HG02623 (cell line): Measurements from ENCODE around the gene LHPP.

Experiments used
- ATAC-seq: cut with Tn5 transposase; IDR thresholded peaks from one replicate; pipeline ENCODE4 v1.9.1; 2021; ENCODE audit warnings: moderate library complexity; ENCODE audit not compliant: unreplicated experiment

The LHPP gene

DNA sequence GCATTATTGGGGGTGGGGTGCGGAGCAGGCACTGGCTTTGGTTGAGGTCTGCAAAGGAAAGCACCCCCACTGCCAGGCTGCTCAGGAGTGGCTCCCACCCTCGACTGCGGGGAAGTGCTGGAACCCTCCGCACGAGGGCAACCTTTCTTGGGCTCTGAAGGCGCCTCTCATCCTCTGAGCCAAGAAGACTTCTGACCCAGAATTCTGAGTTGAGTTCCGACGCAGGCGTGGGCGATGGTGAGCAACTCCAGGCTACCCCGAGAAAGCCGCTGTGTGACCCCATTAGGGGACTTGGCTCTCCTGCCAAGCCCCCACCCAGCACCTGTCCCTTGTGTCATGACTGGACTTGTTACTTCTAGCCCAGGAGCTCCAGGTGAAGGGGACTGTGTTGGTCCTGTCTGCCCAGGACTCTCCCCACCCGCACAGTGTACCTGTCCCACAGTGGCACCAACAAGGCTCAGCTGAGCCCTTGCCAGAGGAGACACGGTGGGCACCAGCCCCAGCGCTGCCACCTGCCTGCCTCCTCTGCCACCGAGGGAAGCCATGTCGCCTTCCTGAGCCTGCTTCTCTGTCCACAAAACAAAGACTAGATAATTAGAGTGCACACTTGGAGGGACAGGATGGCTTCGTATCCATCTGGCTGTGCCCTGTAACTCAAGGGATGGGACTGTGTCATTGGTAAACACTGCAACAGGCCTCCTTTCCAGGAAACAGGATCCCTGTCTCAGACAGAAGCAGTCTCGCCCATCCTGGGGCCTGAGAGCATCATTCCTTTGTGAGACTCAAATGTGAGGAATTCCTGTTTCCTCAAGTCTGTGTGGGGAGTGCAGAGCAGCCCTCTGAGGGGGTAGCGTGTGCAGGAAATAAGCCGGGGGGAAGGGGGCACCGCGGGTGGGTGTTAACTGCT, 128.8 kb downstream of the LHPP start:
- ATAC-seq = no peak

- no peak for ATAC-seq
Measured at GRCh38 chr10:124591123-124591495, 129.5 kb downstream of the LHPP start.

DNA sequence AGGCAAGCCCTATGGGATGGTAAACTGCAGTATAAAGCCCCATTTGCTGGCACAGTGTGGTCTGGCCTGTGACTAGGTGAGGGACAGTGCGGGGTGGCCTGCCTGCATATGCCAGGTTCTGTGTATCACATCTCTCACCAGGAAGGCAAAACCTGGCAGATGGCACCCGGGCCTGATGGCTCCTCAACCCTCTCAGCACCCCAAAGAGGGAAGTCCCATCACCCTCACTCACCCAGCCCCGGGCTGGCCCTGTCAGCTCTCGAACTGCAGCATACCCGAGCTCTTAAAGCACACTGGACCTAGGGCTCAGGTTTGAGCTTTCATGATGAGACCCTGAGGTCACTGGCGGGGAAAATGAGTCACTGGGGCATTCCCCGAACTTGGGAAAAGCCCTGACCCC, 130.5 kb downstream of the LHPP start:
- no peak for ATAC-seq

- ATAC-seq = no peak
Measured at GRCh38 chr10:124592736-124593430, 131.3 kb downstream of the LHPP start.

DNA sequence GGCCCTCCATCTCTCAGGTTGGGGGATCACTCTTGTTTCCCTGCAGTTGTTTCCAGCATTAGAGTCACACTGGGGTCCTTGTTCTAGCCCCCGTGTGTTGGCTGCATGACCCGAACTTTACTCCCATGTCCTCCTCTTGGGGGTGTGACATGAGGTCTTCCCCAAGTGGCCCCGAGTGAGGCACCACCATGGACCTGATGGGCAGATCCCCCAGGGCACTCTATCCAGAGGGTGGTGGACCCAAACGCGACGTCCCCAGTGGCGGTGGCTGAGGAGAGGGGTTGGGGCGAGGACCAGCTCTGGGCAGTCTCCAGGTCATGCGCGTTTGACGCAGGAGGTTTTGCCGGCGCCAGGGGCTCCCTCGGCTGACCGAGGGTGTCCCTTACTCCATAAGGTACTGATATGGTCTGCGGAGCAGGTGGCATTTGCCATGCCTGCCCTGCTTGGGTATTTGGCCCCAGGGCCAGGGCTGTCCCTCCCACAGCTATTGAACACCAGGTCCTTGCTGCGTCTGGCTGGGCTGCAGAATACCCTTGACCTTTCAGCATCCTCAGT, 131.9 kb downstream of the LHPP start:
- no peak for ATAC-seq

- ATAC-seq = no peak
Measured at GRCh38 chr10:124594240-124594639, 132.6 kb downstream of the LHPP start.

DNA sequence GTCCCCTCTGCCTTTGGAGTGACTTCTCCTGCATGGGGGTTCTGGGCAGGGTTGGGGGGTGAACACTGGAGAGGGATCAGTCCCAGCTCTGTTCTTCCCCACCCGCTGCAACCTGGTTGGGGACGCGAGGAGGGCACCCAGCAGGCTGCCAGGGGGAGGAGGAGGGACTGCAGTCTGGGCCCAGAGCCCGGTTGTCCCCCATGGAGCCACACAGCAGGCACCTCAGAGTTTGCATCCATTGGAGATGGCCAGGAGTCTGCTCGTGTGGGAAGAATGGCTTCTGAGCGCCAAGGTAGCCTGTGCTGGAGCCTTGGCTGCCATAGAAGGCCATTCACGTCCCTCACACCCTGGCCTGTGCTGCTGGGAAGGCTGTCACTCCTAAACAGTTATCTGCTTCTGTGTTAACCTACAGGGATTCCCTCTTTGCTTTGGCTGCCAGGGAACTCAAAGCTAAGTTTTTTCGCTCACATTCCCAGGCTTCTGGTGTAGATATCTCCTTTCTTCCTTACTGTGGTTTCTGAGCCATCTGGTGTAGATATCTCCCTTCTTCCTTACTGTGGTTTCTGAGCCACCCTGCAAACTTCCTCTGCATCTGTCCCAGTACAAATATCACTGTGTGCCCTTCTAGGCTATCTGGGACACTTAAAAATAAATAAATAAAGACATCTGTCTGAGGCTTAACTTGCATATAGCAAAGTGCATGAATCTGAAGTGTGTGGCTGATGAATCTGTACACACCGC, 133.7 kb downstream of the LHPP start:
- no peak for ATAC-seq

GRCh38 chr10:124596116-124596785, 134.6 kb downstream of the LHPP start:
- no peak for ATAC-seq

- no peak for ATAC-seq
Measured at GRCh38 chr10:124596962-124597845, 135.6 kb downstream of the LHPP start.

- no peak for ATAC-seq
Measured at GRCh38 chr10:124597846-124598165, 136.2 kb downstream of the LHPP start.

DNA sequence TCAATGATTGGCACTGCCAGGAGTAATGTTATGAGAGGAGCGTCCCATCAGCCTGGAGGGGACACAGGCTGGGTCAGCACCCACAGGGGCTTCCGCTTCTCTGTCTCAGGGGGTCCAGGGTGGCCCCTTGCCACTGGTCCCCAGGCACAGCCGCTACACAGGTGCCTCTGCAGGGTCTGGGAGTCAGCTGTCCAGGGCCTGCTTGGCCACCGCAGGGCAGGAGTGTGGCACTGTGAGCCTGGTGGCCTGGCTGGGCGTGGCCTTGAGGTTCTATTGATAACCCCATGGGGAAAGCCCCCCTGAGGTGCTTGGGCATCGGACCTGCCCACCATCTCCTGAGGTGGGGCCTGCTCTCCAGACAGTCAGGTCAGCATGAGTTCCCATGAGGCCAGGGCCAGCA, 136.6 kb downstream of the LHPP start:
- no peak for ATAC-seq

- ATAC-seq = no peak
Measured at GRCh38 chr10:124598773-124599587, 137.4 kb downstream of the LHPP start.

DNA sequence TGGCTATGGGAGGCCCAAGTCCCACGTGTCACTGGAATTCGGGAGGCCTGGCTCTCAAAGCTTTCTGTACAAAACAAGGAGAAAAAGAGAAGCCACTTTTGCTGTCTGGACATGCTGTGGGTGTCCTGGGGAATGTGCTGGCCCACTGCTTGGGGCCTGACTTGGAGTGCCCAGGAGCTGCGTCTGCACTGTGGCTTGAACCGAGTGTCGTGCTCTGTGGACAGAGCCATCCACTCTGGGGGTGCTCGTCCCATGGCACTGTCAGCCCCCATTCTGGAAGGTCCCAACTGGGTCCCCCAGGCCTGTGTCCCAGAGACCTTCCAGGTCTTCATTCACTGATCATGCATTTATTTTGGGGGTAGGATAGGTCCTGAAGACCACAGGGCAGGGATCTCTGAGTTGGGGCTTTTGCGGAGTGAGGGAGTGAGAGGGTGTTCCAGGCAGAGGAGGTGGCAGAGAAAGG, 138.0 kb downstream of the LHPP start:
- no peak for ATAC-seq

- no peak for ATAC-seq
Measured at GRCh38 chr10:124600051-124600880, 138.6 kb downstream of the LHPP start.

DNA sequence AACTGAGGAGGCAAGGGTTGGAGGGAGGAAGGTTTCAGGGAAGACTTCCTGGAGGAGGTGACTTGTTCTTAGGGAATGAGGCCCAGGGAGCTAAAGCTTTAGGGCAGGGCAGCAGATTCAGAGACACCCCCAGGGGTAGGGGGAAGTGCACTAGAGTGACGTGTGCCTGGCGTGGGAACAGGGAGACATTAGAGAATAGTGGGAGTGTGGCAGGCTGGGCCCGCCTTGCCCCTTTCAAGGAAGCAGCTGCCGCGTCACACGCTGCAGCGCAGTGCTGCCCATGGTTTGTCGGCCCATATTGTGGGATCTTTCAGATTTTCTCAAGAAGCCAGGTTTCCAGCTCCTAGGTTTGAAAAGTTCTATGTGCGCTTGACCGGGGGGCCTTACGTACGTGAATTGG, 139.4 kb downstream of the LHPP start:
- no peak for ATAC-seq

DNA sequence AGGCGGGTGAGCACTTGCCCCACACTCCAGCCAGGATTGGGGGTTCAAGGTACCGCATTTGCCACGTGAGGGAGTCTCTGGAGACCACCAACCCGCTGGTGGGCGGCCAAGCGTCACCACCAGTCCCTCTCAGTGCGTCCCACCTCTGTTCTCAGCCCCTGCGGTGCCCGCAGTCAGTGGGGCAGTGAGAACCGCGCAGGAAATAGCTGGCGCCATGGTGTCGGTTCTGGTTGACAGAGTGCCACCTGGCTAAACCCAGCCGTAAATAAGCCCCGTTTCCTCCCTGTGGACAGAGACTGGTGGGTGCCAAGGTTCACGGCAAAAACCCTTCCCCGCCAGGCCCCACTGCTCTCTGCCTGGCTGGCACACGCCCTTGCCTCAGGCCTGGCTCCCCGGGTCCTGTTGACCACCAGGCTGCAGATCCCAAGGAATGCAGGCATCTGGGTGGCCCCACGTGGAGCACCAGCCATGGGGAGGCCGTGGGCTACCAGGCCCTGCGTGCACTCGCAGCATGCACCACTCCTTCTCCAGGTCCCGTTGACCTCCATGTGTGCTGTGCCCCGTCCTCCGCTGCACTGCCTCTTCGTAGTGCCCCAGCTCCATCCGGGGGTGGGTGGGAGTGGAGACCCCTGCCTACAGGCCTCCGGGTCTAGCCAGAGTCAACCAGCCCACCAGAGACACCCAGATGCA, 140.0 kb downstream of the LHPP start:
- peak; percentile 45 for ATAC-seq

DNA sequence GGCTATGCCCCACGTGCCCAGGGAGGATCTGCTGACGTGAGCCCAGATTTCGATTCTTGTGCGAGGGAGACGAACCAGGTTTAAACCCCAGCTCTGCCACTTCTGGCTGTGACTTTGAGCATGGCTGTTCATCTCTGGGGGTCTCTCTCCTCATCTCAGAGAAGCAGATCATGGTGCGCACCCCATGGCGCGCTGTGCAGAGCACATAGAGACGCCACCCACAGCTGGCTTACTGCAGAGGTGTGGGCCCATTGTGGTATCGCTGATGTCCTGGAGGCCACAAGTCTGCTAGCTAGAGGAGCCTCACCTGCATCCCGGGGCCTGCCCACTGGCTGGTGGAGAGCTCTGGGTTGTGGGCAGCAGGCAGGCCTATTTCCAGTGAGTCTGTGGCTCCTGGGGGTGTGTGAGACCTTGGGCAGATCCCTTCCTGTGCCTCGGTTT, 140.5 kb downstream of the LHPP start:
- no peak for ATAC-seq
